HG02870 (cell line): ENCODE results near the gene ELOA.
A peak's percentile ranks its signal among the peaks of the same experiment; 100 is the strongest.

ENCODE experiments used
- ATAC-seq: cut with Tn5 transposase; IDR thresholded peaks from one replicate; pipeline ENCODE4 v1.9.1; 2021; ENCODE audit warnings: mild to moderate bottlenecking, moderate library complexity; ENCODE audit not compliant: unreplicated experiment

The ELOA gene, protein sequence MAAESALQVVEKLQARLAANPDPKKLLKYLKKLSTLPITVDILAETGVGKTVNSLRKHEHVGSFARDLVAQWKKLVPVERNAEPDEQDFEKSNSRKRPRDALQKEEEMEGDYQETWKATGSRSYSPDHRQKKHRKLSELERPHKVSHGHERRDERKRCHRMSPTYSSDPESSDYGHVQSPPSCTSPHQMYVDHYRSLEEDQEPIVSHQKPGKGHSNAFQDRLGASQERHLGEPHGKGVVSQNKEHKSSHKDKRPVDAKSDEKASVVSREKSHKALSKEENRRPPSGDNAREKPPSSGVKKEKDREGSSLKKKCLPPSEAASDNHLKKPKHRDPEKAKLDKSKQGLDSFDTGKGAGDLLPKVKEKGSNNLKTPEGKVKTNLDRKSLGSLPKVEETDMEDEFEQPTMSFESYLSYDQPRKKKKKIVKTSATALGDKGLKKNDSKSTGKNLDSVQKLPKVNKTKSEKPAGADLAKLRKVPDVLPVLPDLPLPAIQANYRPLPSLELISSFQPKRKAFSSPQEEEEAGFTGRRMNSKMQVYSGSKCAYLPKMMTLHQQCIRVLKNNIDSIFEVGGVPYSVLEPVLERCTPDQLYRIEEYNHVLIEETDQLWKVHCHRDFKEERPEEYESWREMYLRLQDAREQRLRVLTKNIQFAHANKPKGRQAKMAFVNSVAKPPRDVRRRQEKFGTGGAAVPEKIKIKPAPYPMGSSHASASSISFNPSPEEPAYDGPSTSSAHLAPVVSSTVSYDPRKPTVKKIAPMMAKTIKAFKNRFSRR

DNA sequence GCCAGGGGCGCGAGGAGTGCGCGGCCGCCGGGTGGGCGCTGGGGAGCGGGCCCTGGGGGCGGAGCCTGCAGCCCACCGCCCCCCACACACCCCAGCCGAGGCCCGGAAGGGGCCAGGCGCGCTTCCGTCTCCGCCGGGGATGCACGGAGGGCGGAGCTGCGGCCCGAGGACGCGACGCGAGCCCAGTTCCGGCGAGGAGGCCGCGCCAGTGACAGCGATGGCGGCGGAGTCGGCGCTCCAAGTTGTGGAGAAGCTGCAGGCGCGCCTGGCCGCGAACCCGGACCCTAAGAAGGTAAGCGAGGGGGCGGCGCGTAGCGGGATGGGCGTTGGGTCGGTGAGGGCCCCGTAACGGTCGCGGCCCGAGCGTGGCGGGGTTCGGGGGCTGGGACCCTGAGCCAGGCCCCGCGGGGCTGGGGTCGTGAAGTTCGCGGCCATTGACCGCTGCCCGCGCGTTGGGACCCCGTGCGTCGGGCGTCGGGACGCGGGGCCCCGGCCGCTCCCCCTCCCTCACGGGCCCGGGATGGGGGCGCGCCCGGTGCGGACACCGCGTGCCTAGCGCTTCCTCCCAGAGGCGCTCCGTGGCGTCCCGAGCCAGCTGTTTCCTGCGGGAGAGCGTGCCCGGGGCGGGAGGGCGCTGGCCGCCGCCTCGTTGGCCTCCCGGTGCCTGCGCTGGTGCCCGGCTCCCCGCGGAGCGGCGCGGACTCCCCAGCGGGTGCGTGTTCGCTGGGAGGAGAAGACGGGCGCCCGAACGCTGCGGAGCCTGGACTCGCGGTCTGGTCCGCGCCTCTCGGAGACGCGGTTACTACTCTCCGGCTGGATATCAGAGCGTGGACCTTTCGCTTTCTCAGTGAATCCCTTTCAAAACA is at the start of gene ELOA:
TSS of gene ELOA (plus strand) at position 185 of the 866 bp plus-strand sequence. CDS start at position 218, 33 bp downstream.
- ATAC-seq: peak; percentile 63

DNA sequence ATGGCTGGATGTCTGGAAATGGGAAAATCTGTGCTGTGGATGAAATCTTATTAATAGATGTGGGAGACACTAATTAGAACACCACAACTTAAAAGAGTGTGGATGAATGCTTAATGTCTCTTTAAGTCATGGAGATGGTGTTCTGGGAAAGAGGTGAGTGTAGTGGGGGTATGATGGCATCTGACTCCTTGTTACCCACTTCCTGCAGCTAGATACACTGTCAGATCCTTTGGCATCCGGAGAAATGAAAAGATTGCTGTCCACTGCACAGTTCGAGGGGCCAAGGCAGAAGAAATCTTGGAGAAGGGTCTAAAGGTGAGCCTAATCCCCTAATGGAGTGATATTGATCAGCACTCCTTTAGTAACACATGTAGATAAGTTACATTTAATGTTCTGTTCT is 49.7 kb upstream of the ELOA start:
- ATAC-seq: no peak

DNA sequence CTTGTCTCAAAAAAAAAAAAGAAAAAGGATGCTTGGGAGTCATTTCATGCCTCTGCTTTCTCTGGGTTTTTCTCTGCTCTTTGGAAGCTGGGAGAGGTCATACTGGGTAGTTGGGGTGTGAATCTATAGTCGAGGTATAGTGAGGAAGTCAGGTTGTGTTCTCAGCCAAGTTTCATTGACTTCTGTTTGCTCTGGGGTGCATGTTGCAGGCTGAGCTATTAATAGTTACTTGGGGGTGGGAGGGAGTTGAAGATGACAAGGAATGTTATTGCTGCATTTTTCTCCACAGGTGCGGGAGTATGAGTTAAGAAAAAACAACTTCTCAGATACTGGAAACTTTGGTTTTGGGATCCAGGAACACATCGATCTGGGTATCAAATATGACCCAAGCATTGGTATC is 48.9 kb upstream of the ELOA start:
- ATAC-seq: no peak

DNA sequence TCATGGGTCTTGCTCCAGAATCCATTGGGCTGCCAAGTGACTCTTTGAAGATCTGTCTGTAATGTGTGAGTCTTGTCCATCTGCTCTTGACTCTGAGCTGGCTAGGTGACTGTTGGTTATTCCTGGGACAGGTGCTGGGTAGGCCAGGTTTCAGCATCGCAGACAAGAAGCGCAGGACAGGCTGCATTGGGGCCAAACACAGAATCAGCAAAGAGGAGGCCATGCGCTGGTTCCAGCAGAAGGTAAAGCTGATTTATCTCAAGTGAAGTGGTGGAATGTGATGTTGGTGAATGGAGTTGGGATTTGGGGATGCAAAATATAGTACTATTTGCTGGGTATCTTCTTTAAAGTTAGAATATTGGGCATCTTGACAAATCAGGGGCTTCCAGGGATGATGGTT is 47.6 kb upstream of the ELOA start:
- no peak for ATAC-seq

DNA sequence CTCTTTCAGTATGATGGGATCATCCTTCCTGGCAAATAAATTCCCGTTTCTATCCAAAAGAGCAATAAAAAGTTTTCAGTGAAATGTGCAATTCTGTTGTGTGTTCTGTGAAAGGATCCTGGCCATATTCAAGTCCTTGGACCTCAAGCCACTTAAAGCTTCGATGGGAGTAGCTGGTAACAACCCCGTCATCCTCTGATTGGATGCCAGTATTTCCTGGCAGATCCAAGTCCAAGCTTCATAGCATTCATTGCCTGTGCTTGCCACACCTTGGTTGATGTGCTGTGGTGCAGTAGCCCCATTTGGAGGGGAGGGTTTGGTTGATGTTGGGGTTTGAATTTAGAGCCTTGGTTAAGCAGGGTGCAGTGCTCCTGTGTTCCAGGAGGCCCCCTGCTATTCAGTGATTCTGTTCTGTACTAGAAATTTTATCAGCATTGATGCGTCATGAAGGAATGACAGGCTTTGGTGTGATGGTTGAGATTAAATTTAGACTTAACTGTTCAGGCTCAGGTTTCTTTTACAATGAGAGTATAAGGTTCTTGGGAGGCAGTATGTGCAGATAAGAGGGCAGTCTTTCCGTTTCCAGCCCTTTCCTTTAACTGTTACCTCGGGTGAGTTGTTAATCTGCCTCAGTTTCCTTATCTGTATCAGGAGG is 46.8 kb upstream of the ELOA start:
- no peak for ATAC-seq

DNA sequence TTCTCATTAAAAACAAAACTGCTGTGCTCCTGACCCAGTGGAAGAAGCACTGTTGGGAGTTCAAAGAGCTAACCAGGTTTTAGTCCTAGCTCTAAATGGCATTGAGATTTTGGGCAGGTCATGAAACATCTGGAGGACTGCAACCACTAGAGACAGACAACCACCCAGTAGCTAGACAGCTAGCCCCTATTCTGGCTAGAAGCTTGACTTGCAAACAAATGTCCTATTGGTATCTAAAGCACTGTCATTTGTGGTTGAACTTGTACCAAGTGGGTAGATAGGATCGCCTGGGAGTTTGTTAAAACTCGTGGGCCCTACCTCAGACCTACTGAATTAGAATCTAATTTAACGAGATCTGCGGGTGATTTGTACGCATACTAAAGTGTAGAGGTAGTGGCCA is 44.8 kb upstream of the ELOA start:
- ATAC-seq: no peak

DNA sequence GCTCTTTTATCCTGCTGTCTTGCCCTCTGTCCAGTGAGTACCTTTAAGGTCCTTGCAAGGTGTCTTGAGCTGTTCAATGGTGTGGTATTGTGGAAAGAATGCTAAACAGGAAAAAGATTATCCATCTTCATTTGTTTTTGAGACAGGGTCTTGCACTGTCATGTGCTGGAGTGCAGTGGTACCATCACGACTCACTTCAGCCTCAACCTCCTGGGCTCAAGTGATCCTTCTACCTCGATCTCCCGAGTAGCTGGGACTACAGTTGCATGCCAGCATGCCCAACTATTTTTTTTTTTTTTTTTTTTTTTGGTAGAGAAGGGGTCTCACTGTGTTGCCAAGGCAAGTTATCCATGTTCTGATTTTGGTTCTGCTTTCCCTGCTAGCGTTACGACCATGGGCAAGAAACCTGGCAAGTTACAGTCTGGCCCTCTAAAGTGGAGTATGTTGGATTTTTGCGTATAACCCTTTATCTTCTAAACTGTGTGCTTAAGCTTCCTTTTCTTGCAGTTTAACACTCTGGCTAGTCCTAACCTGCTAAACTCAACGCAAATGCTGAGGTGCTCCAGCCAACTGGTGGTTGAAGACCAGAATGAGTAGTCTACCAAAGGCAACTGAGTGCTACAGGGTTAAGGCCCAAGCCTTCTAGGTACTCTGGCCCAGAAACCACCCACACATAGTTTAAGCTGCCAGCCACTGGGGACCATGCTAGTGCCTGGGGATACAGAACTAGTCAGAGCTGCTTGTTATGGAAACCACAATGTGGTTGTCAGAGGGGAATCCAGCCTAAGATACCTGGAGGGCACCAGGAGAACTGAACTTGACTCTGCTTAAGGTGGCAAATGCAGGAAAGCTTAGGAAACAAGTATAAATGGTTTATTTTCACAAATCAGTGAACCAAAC is 43.7 kb upstream of the ELOA start:
- no peak for ATAC-seq

DNA sequence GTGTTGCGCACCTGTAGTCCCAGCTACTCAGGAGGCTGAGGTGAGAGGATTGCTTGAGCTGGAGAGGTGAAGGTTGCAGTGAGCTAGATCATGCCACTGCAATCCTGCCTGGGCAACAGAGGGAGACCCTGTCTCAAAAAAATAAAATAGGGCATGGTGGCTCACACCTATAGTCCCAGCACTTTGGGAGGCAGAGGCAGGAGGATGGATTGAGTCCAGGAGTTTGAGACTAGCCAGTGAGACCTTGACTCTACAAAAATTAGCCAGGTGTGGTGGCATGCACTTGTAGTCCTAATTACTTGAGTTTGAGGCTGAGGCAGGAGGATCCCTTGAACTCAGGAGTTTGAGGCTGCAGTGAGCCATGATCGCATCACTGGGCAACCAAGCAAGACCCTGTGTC is 42.0 kb upstream of the ELOA start:
- ATAC-seq: no peak

DNA sequence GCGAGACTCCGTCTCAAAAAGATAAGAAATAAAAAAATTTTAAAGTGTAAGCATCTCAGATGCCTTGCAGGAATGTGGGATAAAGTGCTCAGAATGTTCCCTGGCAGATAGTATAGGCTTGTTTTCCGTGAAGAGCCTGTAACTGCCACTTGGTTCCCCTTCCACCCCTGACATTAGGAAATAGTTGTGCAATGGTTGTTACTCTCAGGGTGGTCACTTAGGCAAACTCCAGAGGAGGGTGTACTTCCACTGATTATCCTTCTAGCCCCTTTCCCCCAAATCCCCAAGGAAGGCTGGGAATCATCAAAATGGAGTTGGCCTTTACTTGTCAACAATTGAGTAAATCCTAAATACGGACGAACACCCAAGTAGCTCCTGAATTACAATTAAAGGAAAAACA is 41.3 kb upstream of the ELOA start:
- ATAC-seq: no peak

DNA sequence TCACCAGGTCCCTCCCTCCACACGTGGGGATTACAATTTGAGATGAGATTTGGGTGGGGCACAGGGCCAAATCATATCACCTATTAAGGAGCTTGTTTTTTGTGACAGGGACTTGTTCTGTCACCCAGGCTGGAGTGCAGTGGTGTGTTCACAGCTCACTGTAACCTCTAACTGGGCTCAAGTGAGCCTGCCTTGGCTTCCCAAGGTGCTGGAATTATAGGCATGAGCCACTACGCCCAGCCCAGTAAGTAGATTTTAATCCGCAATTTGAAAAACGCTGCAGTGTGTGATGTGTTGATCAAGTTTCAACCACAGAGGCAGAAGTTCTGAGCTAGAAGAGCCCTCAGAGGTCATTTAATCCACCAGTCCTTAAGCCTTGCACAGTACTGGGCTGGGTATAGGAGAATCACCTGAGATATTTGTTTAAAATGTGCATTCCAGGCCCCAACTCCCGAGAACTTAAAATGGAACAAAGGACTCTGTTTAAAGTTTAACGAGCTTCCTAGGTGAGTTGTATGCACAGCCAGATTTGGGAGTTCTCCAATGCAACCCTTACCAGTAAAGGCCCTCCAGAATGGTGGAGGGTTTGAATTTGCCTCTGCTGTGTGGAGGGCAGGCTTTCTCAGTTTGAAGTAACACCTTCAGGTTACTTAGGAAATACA is 38.3 kb upstream of the ELOA start:
- ATAC-seq: no peak

DNA sequence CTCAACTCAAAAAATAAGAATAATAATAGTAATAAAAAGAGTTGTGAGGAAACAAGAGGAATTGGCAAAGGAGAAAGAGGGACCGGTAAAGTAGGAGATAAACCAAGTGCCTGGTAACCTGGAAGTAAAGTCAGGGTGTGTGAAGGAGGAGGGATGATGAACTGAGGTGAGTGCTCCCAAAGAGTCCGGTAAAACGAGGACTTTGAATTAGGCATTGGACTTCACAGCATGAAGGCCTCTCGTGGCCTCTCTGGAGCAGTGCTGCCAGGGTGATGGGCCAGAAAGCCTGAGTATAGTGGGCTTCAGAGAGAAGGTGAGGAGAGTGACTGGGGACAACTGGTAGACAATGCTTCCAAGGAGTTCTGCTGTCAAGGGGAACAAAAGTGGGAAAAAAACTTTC is 34.0 kb upstream of the ELOA start:
- ATAC-seq: no peak

DNA sequence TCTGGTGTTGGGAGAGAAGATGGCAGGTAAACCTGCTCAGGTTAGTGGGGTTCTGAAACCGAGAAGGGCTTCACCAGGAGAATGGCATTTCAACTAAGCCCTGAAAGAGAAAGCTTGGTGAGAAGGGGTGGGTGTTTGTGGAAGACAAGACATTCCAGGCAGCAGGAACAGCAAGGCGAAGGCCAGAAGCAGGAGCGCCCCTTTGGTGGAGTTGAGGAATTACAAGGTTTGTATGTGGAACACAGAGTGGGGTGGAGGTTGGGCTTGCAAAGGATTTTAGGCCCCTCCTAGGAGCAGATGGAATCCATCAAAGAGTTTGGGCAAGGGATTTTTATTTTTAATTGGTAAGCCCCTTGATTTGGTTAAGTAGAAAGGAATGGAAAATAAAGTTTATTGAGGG is 24.8 kb upstream of the ELOA start:
- no peak for ATAC-seq

DNA sequence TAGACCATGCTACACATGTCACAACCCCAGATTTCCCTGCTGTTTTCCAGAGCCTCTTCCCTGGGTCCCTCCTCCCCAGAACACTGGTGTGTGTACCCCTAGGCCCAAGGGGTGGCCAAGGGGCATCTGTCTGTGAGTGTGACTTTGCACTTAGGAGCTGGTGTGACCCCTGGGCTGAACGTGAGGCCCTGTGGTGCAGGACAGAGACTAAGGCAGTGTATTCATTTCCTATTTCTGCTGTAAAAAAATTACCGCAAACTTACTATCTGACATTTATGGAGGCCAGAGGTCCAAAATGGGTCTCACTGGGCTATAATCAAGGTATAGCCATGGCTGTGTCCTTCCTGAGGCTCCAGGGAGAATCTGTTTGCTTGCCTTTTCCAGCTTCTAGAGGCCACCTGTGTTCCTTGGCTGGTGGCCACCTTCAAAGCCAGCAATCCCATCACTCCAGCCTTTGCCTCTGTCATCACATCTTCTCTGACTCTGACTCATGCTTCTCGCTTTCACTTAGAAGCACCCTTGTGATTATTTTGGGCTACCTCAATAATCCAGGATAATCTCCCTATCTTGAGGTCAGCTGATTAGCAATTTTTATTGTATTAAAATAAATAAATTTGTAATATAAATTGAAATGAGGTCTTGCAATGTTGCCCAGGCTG is 24.0 kb upstream of the ELOA start:
- no peak for ATAC-seq

DNA sequence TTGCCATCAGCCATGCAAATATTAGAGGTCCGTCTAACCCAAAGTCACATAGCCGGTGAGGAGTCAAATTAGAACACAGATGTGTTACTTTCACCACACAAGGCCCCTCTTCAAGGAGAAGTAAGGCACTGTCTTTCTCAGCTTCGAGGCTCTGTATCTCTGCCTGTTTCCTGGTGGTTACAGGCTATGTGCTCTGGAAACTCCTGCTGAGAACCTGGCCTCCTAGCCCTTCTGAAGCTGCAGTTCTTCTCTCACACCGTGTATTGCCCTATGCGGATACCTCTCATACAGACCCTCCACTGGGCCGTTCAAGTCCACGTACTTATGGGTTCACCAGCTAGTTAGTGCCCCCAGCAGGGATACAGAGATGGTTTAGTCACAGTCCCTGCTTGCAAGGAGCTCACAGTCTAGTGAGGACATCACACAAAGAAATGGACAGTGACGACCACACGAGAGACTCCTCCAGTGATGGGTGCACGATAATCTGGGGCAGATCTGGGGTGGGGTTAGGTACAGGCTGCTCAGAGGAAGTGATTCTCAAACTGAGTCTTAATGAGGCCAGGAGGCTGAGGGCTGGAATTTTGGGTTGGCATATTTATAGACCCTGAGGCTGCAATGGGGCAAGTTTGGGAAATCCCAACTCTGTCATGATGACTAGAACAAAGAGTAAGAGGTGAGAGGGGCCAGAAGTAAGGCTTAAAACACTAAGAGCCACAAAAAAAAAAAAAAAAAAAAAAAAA is 22.8 kb upstream of the ELOA start:
- ATAC-seq: peak; percentile 78

DNA sequence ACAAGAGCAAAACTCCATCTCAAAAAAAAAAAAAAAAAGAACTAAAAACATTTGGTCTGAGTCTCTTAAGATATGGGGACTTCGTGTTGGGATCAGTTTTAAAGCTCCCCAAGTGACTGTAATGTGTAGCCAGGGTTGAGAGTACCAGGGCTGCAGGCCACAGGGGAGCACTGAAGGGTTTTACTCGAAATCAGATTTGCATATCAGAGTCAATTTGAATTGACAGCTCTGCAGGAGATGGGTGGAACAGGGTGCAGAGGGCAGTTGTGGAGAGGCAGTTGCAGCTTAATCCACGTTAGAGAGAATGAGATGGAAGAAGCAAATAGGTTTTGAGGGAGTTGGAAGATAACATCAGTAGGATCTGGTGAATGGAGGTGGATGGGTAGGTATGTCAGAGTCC is 20.6 kb upstream of the ELOA start:
- ATAC-seq: no peak

DNA sequence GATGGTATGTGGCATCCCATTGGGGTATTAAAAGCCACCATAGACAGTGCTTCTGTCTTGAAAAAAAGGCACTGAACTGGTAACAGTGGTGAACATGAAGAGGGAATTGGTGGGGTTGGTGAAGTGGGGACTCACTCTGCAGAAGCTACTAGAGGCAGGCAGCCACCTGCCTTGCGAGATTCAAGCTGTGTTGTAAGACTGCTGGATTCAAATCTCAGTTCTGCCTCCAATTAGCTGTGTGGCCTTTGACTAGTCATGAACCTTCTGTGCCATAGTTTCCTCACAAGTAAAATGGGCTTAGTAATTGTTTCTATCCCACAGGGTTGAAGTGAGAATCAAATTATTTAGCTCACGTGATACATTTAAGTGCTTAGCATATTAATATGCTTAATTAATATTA is 16.6 kb upstream of the ELOA start:
- ATAC-seq: no peak

DNA sequence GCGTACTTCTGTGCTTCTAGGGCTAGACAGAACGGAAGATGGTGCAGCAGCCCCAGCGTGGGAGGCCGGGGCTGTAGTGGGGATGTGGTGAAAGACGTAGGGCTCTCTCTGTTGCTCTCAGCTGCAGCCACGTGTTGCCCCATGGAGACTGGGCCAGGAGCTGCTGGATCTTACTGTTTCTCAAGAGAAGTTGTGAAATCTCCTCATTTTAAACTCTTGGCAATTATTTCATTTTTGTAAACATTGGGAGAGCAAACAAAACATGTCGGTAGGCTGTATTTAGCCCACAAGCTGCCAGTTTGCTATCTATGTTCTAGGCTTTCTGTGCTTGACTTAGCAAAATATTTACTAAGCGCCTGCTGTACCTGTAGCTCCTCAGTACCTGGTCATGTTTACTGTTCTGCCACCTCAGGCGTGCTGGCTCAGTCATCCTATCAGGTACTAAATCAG is 15.9 kb upstream of the ELOA start:
- no peak for ATAC-seq
